8988T (cell line): Measurements from ENCODE around the gene OTOG.
A peak's percentile ranks its signal among the peaks of the same experiment; 100 is the strongest.
"Not testable (repeated sequence)": the region's sequence is repeated elsewhere in the genome, so short reads cannot be mapped to it uniquely, and the experiment has no call there.

Experiments used
- DNase-seq: peaks from one replicate; pipeline ENCODE4 v3.0.0; 2011

The OTOG gene

DNA sequence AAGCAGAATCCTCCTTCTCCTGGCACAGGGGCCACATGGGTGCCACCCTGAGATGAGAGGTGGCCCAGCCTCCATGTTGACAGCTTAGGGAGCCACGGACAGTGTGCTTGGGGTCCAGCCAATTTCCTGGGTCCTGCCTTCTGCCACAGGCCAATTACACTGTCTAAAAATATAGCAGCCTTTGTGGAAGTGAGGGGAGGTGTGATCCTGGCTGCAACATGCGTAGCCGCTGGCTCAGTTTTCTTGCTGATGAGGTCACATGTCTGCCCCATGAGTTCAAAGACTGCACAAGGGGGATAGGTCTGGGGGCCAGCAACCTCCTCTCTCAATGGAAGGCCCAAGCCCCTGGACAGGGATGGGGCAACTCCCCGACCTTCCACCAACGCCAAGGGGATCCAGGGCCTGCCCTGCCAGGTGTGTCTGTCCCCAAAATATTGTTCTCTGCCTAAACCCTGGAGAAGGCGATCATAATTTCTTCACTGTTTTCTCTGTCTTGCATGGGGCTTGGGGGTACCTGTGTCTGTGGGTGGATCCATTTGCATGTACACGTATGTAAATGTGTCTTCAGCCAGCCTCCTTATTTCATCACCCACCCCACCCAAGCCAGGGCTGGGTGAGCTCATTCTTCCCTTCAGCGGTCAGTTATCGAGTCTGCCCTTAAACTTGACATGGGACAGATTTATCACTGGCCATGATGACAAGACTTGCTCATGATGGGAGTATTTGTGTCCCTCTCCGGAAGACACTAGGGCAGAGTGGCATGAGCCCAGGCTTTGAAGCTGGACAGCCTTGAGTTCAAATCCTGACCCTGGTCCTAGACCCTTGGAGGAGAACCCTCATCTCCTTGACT lies 59.4 kb downstream of the OTOG start:
- DNase-seq: no peak

DNA sequence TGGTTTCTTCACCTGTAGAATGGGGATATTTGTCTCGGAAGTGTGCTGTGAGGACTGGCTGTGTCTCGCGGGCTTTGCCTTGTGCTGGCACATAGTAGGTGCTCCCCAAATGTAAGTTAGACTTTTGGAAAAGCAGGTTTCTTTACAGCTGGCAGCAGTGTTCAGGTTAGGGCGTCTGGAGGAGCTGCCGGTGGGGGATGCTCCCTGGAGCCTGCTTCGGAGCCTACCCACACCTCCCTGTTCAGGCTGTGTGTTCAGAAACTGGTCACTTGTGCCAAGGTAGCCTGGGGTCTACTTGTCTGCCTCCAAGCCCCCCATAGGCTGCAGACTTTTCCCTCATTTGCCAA lies 60.0 kb downstream of the OTOG start:
- DNase-seq: no peak

DNA sequence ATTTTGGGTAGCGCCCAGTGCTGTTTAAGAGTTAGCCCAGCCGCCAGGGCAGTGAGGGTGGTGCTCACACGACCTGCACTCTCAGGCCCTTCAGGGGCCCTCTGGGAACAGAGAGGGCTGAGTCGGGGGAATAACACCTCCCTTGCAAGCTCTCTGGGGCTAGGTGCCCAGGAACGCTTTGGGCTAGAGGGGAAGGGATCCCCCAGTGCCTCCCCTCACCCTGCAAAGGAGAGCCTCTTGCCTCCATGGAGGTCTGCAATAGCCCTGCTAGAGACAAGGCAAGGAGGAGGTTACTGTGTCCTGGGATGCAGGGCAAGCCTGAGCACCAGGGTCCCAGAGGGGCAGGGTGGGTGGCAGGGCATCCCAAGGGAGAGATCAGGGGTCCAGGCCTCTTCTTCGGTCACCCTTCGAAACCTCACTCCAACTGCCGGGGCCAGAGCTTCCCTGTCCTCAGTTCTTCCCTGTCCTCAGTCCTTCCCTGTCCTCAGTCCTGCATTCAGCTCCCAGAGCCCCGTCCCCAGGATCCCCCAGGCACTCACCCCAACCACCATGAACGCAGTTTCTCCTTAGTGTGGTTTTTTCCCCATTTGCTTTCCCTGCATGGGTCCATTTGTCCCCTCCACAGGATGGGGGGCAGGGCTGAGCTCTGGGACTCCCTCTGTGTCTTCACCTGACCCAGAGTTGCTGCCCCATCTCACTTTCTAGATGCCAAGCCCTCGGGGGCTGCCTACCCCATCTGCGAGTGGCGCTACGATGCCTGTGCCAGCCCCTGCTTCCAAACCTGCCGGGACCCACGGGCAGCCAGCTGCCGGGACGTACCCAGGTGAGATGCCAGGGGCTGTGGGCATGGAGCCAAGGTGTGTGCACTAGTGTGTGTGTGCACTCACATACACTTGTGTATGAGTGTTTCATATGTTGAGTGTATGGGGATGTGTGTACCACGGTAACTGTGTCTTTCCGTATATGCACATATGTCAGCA lies 60.8 kb downstream of the OTOG start:
- no peak for DNase-seq

DNA sequence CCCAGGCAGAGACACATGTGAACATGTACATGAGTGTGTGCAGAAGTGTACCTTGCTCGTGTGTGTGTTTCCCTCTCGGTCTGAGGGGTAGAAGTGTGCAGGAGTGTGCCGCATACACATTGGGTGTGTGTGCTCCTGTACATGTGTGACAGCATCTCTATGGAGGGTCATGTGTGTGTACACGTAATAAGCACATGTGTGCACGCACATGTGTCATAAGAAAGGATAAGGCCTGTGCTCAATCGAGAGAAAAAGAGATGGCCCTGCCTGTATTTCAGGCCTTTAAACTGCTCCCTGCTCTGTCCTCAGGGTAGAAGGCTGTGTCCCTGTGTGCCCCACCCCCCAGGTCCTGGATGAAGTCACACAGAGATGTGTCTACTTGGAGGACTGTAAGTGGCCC lies 61.8 kb downstream of the OTOG start:
- DNase-seq: no peak

DNA sequence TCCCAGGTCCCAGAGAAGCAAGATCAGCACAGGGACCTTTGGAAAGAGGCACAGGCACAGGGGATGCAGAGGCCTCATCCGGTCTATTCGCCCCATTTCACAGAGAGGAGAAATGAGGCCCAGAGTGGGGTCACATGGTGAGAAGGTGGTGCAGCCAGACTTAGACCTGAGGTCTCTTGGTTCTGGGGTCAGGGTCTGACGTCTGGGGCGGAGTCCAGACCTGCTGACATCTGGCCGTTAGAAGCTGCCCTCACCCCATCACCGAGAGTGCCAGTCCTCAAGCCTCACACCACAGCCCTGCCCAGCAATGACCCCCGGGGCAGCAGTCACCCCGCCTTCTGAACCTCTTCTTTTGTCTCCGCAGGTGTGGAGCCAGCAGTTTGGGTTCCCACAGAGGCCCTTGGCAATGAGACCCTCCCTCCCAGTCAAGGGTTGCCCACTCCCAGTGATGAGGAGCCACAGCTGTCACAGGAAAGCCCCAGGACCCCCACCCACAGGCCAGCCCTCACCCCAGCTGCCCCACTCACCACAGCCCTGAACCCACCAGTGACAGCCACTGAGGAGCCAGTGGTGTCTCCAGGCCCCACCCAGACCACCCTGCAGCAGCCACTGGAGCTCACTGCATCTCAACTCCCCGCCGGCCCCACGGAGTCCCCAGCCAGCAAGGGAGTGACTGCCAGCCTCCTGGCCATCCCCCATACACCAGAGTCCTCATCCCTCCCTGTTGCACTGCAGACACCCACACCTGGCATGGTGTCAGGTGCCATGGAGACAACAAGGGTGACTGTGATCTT lies 62.4 kb downstream of the OTOG start:
- no peak for DNase-seq

DNA sequence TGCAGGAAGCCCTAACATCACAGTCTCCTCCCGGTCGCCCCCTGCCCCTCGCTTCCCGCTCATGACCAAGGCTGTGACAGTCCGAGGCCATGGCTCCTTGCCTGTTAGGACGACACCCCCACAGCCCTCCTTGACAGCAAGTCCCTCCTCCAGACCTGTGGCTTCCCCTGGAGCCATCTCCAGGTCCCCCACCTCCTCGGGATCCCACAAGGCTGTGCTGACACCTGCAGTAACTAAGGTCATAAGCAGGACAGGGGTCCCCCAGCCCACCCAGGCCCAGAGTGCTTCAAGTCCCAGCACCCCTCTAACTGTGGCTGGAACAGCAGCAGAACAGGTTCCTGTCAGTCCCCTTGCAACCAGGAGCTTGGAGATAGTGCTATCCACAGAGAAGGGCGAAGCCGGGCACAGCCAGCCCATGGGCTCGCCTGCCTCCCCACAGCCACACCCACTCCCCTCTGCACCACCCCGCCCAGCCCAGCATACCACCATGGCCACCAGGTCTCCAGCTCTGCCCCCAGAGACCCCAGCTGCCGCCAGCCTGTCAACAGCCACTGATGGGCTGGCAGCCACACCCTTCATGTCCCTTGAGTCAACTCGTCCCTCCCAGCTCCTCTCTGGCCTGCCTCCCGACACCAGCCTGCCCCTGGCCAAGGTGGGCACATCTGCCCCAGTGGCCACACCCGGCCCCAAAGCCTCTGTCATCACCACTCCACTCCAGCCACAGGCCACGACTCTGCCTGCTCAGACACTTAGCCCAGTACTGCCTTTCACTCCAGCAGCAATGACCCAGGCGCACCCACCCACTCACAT lies 63.2 kb downstream of the OTOG start:
- DNase-seq: no peak

DNA sequence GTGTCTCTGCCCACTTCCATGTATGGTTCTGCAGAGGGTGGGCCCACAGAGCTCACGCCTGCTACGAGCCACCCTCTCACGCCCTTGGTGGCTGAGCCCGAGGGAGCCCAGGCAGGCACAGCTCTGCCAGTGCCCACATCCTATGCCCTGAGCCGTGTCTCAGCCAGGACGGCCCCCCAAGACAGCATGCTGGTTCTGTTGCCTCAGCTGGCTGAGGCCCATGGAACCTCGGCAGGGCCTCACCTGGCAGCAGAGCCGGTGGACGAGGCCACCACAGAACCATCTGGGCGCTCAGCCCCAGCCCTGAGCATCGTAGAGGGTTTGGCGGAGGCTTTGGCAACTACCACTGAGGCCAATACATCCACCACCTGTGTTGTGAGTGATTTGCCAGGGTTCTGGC lies 64.0 kb downstream of the OTOG start:
- DNase-seq: no peak

DNA sequence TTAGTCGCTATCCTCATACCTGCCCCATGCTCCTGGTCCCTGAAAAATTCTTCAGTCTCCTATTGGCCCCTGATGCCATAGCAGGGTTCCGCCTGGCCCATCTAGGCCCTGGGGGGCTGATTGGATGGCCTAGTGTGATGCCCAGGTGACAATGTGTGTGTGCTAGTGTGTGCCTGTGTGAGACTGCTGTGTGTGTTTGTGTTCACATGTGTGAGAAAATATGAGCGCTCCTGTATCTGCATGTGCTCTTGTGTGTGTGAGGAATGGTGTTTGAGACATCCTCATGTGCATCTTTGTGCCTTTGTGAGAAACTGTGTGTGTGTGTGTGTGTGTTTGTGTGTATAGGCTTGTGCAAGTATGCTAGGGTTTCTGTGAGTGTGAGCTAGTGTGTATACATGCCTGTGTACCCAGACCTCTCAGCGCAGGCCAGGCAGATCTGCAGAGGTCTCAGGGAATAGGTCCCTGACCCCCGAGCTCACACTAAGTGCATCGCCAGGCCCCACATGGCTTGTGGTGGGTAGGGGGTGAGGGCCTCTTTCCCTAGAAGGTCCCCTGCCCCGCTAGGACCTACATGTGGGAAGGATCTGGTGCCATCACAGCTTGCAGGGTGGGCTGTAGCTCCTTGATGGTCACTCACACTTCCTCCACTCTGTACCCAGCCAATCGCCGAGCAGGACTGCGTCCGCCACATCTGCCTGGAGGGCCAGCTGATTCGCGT lies 64.6 kb downstream of the OTOG start:
- DNase-seq: no peak

DNA sequence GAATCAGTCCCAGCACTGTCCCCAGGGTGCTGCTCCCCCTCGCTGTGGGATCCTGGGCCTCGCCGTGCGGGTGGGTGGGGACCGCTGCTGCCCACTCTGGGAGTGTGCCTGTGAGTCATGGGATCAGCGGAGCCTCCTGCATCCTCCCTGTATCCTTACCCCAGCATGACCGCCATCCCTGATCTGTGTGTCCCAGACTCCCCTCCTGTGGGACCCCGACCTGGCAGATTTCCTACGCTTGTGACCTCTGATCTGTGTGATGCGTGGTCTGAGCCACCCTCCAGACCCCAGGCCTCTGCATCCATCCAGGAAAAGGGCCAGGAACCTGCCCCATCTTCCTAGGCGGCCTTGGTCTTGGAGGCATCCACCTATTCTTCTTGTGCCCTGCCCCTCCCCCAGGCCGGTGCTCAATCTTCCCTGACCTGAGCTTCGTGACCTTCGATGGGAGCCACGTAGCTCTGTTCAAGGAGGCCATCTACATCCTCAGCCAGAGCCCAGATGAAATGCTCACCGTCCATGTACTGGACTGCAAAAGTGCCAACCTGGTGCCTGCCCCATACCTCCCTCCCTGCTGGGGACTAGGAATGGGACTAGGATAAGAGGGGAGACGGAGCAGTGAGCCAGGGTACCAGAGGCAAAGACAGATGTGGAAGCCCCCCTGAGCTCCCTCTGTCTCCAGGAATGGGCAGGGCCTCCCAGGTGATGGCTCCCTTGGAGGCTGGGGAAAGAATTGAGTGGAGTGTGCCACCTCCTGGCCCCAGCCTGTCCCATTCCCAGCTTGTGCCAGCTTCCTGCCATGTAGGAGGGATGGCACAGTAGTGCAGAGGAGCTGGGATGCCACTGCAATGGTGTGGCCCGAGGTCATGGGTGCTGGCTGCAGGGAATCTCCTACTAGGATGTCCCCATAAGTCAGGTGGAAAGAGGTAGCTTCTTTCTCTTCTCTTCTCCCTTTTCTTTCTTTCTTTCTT lies 65.4 kb downstream of the OTOG start:
- no peak for DNase-seq

DNA sequence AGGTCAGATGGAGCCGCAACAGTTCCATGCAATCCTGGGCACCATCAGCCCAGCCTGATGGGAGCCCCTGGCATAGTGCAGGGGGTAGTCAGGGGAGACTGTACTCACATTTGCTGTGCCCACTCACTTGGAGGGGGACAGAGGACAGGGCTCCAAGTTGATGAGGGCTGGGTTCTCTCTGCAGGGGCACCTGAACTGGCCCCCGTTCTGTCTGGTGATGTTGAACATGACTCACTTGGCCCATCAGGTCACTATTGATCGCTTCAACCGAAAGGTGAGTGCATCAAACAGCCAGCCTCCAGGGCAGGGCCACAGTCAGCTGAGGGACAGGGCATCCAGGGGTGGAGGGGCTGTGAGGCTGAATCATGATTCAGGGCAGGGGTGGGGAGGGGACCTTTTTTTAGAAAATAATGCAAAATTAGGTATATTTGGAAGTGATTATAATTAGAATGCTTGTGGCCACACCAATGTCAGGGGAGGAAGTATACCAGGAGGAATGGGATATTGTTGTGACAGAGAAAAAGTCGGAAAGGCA lies 66.4 kb downstream of the OTOG start:
- DNase-seq: no peak

DNA sequence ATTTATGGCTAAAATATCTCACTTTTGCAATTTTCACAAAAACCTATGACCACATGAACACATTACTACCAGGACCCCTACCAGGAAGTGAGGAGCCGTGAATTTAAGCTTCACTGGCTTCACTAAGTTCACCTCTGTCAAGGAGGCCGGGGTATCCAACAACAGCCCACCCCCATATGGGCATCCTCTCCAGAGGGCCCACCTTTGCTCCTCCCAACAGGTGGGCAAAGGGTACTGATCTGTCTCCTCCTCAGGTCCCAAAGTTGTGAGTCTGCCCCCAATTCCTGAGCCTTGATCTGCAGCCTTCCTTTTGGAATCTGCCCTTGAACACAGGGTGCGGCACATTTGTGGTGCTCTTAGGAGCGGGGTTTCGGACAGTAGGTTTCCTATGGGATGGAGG lies 66.9 kb downstream of the OTOG start:
- no peak for DNase-seq

DNA sequence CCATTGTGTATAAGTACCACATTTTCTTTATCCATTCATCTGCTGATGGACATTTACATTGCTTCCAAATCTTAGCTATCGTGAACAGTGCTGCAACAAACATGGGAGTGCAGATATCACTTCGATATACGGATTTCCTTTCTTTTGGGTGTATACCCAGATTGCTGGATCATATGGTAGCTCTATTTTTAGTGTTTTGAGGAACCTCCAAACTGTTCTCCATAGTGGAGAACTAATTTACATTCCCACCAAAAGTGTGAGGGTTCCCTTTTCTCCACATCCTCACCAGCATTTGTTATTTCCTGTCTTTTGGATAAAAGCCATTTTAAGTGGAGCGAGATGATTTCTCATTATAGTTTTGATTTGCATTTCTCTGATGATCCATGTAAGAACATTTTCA lies 75.7 kb downstream of the OTOG start:
- DNase-seq: not testable (repeated sequence)

DNA sequence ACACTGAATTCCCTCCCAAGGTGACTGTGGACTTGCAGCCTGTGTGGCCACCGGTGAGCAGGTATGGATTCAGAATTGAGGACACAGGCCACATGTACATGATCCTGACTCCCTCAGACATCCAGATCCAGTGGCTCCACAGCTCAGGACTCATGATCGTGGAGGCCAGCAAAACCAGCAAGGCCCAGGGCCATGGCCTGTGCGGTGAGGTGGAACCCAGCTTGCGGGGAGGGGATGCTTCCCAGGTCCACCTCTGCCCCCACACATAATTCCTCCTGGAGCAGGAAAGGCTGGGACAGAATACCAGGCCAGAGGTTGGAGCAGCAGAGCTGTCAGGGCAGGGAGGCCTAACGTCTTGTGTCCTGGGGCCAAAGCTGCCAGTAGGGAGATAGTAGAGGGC lies 82.1 kb downstream of the OTOG start:
- DNase-seq: no peak

DNA sequence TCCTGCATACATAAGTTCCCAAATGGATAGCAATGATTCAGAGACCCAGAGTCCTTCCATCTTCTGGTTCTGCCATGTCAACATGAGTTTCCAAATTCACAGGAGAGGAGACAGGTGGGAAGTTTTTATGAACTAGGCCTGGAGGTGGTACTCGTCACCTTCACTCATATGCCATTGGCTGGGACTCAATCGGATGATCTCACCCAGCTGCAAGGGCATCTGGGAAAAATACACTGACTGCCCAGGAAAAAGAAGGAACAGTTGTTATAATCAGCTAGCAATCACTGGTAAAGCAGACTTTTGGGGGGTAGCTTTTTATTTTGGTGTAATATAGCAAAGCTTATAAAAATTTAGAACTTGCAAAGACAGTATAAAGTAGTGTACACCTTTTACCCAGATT lies 83.9 kb downstream of the OTOG start:
- DNase-seq: peak; percentile 8

DNA sequence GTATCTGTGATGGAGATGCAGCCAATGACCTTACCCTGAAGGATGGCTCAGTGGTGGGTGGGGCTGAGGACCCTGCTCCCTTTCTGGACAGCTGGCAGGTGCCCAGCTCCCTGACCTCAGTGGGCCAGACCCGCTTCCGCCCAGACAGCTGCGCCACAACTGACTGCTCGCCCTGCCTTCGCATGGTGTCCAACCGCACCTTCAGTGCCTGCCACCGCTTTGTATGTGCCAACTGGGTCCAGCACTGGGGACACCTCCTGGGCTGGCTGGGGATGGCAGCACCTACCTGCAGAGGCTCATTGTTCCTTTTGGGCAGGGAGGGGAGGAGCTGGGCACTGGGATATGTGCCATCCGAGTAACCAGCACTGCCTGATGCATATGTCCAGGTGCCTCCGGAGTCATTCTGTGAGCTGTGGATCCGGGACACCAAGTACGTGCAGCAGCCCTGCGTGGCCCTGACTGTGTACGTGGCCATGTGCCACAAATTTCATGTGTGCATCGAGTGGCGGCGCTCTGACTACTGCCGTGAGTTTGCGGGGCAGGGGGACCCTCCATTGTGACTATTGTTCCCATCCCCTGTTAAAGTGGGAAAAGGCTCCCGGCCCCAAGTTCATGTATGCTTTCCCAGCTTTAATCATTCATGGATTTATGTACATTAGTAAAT lies 84.8 kb downstream of the OTOG start:
- DNase-seq: peak; percentile 18

DNA sequence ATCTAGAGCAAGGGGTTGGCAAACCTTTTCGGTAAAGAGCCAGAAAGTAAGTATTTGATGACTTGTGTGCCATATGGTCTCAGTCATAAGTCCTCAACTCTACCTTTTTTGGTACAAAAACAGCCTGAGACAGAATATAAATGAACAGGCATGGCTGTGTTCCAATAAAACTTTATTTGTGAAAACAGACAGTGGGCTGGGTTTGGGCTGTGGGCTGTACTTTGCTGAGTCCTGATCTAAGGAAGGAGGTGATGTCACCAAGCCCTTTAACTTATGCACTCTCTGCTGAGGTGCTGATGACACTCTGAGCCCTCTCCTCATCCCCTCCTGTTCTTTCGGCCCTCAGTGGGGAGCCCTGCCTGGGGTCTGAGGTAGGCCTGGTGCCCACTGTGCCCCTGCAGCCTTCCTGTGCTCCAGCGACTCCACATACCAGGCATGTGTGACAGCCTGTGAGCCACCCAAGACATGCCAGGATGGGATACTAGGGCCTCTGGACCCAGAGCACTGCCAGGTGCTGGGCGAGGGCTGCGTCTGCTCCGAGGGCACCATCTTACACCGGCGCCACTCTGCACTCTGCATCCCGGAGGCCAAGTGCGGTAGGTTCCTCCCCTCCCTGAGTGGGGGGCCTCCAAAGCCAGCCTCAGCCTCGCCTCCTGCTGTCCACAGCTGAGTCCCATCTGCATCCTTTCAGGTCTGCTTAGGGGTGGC lies 86.4 kb downstream of the OTOG start:
- DNase-seq: no peak

DNA sequence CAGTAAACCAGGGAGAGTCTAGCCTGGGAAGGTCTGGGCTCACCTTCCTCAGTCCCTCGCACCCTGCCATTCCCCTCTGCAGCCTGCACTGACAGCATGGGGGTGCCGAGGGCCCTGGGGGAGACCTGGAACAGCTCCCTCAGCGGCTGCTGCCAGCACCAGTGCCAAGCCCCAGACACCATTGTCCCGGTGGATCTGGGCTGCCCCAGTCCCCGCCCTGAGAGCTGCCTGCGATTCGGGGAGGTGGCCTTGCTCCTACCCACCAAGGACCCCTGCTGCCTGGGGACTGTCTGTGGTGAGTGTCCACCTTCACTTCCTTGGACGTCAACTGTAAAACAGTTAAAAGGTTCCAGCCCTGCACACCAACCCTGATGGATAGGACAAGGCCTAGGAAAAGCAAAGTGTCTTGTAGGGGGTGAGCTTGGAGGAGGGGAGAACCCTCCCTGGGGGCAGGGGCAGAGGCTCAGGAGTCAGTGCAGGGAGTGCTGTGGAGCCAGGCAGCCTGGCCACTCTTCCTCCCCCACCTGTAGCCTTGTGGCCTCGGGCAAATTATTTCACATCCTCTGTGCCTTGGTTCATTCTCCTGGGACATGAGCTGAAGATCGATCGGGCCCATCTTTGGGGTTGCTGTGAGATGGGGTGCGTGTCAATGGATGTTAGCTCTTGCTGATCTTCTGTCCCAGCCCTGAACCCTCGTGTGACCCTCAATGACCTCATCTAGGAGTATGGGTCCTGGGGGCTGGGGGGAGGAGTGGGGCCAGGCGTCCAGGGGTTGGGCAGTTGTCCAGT lies 87.1 kb downstream of the OTOG start:
- no peak for DNase-seq
